Prostate gland (tissue), 2 donors: ENCODE measurements around the gene GRIK3.

ENCODE experiments used
- CTCF ChIP-seq, 4 experiments: fragments of 200-600 bp in 2 of 4; fragments of 450-650 bp in 2 of 4; sonication (generic) in 2 of 4; IDR thresholded peaks; 1 replicate in 3 of 4; 2 replicates in 1 of 4; pipeline ENCODE4 v1.5.1; 2016 to 2019; ENCODE audit warnings: antibody characterized with exemption in 4 of 4, mild to moderate bottlenecking in 2 of 4, moderate library complexity in 2 of 4
- POLR2A ChIP-seq: fragments of 450-650 bp; IDR thresholded peaks from one replicate; pipeline ENCODE4 v1.6.1; 2016; ENCODE audit warnings: antibody characterized with exemption, mild to moderate bottlenecking

- TF ChIP-seq POLR2A (no peak), CTCF (IDR thresholded peaks at IDR 0.05) (no peak)
Observed at GRCh38 chr1:37036667-37037053, 2.3 kb upstream of the GRIK3 start.
